T-helper 2 cell (primary cell): ENCODE measurements around the gene RNPS1.

Source experiments
- DNase-seq, 5 experiments: peaks; one replicate each; pipeline versions ENCODE4 v3.0.0 to v3.0.0-alpha.2; 2012 to 2022

RNPS1 gene

GRCh38 chr16:2211923-2212347, 56.0 kb downstream of the RNPS1 start:
- DNase-seq = no peak

- no peak for DNase-seq
Measured at GRCh38 chr16:2210386-2211365, 57.2 kb downstream of the RNPS1 start, which contains the start of gene BRICD5. Gene BRICD5, minus strand, starts transcription at chr16:2210863. Its CDS starts 30 bp downstream, at chr16:2210833.

- DNase-seq = no peak
Measured at GRCh38 chr16:2210009-2210332, 58.0 kb downstream of the RNPS1 start.

- no peak for DNase-seq
Measured at GRCh38 chr16:2209258-2210008, 58.5 kb downstream of the RNPS1 start.

- no peak for DNase-seq
Measured at GRCh38 chr16:2208772-2209171, 59.2 kb downstream of the RNPS1 start.

GRCh38 chr16:2208308-2208707, 59.6 kb downstream of the RNPS1 start:
- DNase-seq = no peak

- no peak for DNase-seq
Measured at GRCh38 chr16:2207872-2208271, 60.1 kb downstream of the RNPS1 start.

GRCh38 chr16:2206780-2207433, 61.0 kb downstream of the RNPS1 start:
- DNase-seq = no peak

GRCh38 chr16:2206420-2206779, 61.5 kb downstream of the RNPS1 start:
- DNase-seq = no peak

GRCh38 chr16:2205967-2206313, 62.0 kb downstream of the RNPS1 start:
- DNase-seq = no peak

- DNase-seq = peak; percentile 78 to 95 (median 90)
Measured at GRCh38 chr16:2205104-2205966, 62.6 kb downstream of the RNPS1 start, which contains the start of gene MLST8. Gene MLST8, plus strand, starts transcription at chr16:2205454. Its CDS starts 632 bp downstream, at chr16:2206086.

- DNase-seq = no peak
Measured at GRCh38 chr16:2204416-2205103, 63.4 kb downstream of the RNPS1 start.
